ENCODE data around the gene CCDC127.
"Not testable (repeated sequence)": the region's sequence is repeated elsewhere in the genome, so short reads cannot be mapped to it uniquely, and the experiment has no call there.

The CCDC127 gene

GRCh38 chr5:170971-171800 is 46.8 kb downstream of the CCDC127 start:
- no peak for DNase-seq

- DNase-seq = no peak
These were observed 48.2 kb downstream of the CCDC127 start for GRCh38 chr5:169728-170094.

DNA sequence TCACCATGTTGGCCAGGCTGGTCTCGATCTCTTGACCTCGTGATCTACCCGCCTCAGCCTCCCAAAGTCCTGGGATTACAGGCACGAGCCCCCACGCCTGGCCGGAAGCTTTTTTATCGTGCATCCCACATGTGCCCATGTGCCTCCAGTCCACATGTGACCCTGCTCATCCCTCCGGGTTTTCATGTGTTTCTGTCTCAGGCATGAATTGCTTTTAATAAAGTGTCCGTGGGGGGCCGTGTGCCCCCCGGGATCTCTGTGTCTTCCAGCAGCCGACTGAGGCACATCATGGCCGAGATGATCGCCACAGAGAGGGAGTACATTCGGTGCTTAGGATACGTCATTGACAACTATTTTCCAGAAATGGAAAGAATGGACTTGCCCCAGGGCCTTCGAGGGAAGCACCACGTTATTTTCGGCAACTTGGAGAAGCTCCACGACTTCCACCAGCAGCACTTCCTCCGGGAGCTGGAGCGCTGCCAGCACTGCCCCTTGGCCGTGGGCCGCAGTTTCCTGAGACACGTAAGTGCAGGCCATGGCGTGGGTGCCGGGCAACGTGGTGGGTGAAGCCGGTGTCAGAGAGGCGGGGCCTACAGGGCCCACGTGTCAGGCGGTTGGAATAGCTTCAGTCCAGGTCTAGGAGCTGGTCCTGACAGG is 48.8 kb downstream of the CCDC127 start:
- DNase-seq = no peak

- DNase-seq = no peak
These were observed 49.8 kb downstream of the CCDC127 start for GRCh38 chr5:167982-168660.

DNA sequence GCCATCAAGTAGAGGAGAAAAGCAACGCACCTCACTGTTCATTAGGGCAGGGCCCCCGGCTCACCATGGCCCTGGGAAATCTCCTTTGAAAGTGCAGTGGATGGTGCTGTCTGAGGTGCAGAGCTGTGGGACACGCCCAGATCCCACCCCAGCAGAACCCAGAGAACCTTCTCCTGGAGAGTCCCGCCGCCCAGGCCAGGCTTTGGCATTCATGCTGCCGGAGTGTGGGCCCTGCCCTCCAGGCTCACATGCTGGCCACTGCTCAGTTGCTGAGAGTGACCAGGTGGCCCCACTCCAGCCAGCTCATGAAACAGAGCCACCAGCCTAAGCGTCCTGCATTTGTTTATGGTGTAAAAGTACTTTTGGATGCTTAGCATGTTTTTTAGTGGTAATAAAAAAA is 50.4 kb downstream of the CCDC127 start:
- no peak for DNase-seq

DNA sequence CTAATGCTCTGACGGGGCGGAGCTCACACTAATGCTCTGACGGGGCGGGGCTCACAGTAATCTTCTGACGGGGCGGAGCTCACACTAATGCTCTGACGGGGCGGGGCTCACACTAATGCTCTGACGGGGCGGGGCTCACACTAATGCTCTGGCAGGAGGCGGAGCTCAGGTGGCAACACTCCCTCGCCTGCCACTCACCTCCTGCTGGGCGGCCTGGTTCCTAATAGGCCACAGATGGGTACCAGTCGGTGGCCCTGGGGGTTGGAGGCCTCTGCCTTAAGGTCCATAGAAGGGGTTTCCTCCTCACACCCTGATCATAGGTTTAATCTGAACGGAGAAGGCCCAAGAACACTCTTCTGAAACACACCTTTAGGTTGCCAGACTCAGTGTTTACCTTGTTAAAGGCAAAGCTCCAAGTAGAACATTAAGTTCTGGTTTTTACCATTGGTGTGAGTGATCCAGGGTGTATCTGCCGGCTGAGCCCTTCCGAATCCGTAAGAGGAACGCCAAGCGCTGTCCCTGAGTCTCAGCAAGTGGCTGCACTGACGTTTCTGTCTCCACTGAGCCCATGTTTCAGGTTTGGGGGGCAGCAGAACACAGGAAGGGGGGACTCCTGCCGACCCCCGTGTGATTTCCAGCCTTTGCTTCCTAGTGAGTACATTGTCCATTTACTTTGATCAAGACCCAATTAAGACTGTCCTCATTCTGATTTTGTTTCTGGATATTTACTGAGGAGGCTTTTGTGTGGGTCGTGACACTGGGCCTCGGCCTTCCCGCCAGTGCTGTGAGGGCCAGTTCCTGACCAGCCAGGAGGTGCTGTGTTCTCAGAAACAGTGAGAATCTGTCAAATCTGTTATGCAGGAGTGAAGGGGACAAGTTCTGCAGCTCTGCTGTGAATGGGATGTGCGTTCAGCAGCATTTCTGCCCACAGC is 51.2 kb downstream of the CCDC127 start:
- no peak for DNase-seq

DNA sequence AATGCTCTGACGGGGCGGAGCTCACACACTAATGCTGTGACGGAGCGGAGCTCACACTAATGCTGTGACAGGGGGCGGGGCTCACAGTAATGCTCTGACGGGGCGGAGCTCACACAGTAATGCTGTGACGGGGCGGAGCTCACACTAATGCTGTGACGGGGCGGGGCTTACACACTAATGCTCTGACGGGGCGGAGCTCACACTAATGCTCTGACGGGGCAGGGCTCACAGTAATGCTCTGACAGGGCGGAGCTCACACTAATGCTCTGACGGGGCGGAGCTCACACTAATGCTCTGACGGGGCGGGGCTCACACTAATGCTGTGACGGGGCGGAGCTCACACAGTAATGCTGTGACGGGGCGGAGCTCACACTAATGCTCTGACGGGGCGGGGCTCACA is 53.2 kb downstream of the CCDC127 start:
- not testable (repeated sequence) for DNase-seq

- DNase-seq = no peak
These were observed 53.7 kb downstream of the CCDC127 start for GRCh38 chr5:164244-164643.

DNA sequence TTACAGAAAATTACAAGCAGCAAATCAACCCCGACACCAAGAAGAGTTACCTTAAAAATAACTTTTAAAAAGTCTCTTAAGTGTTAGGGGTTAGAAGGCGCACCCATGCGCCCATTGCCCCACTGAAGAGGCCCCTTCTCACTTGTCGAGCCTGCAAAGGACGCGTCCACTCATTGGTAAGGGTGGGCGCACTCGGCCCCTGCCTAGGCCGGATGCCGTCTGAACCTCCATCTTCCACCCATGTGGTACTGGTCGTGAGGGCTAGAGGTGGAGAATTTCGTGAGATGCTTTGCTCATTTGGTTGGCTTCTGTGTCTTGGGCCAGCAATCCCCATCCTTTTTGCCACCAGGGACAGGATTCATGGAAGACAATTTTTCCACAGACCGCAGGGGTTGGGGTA is 54.1 kb downstream of the CCDC127 start:
- no peak for DNase-seq

- DNase-seq = no peak
These were observed 54.7 kb downstream of the CCDC127 start for GRCh38 chr5:163338-163620.

GRCh38 chr5:162565-163337 is 55.2 kb downstream of the CCDC127 start:
- no peak for DNase-seq

- no peak for DNase-seq
These were observed 55.8 kb downstream of the CCDC127 start for GRCh38 chr5:162190-162564.

DNA sequence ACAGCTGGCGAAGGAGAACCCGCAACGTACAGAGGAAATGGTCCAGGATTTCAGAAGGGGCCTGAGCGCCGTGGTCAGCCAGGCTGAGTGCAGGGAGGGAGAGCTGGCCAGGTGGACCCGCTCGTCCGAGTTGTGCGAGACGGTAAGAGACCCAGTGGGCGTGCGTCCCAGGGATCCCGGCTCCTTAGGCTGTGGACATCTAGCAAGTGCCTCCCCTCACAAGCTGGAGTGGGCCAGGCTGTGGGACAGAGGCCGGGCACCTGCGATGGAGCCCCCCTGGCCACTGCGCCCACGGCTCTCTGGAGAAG is 56.2 kb downstream of the CCDC127 start:
- no peak for DNase-seq

DNA sequence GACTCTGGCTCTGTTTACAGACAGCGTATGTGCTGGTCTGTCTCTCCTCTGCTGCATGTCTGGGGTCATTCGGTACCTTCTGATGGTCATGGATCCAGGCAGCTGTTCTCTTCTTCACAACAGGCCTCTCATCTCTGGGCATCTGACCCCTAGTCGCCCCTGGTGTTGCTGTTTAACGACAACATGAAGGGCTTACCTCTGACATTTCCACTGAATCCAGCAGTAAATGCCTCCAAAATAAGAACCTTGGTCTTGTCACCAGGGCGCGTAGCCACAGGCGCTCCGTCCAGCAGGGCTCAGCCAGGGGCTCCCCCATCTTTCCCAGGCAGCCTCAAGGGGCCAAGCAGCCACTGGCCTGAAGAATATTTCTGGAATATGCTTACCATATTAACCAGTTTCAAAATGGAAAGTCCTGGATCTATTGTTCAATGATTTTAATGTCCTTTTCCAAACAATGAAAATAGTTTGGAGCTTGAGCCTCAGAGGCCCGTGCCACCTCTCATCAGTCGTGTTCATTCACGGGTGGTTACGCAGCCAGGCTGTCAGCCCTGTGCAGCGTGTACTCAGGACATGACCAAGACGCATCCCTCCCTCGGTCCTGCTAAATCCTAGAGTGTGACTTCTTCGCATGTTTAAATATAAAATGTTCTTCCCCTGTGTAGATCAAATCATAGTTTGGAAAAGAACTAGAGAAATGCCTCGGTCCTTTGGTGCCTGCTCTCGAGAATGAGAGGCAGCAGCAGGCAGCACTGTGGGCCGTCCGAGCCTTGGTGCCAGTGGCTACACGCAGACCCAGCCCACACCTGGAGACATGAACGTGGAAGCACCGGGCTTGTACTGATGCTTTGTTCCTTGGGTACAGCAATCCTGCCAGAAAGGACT is 56.8 kb downstream of the CCDC127 start:
- DNase-seq = no peak

DNA sequence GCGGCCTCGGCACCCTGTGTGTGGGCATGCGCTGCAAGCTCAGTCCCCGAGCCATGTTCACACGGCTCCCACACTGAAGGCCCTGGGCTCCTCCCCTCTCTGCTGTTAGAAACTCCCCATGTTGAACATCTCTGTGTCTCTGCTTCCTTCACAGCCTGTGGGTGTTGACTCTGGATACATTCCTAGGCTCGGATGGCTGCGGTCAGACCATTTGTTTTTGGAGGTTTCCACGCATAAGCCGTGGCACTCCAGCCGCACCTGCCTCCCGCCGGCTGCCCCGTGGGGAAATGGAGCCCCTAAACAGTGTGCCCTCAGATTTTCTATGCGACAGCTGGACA is 57.8 kb downstream of the CCDC127 start:
- DNase-seq = no peak

GRCh38 chr5:159448-160172 is 58.3 kb downstream of the CCDC127 start:
- DNase-seq = no peak

GRCh38 chr5:158807-159447 is 59.0 kb downstream of the CCDC127 start:
- no peak for DNase-seq

DNA sequence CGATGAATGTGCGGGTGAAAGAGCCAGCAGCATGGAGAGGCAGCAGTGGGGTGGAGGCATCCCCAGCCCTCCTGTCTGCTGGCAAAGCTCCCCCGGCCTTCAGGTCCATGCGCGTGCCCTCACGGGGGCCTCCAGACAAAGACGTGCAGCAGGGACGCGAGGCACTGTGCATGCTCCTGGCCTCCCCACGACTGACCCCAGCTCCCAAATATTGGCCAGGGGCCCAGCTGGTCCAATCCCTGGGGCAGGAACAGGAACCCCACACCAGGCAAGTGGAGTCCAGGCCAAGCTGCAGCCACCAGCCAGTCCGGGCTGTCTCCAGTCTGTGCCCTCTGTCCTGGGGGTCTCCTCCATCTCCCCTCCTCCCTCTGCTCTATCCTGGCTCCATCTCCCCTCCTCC is 60.2 kb downstream of the CCDC127 start:
- no peak for DNase-seq

DNA sequence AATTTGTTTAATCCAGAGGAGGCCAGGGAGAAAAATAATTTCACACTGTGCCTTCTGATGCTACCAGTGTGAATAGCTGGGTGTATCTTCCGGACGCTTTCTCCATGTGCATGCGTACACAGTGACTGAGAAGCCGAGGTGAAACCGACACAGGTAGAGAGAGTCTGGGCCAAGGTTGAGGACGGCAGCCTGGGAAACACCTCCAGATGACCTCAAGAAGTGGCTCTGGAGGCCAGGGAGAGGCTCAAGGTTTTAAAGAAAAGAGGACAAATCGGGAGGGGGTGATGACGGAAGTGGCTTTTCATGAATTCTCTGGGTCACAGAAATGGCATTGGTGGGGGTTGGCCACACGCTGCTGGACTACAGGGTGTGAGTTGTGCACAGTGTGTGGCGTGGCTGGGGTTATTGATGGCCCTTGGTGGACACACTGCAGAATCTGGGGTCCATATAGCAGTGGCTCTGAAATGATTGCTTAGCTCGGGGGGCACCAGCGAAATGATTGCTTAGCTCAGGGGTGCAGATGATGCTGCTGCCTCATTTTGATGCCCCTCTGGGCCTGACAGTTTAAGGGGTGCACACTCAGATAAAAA is 60.7 kb downstream of the CCDC127 start:
- no peak for DNase-seq
